ENCODE results near the gene MT1A. TPM values are rescaled to one million over a fixed set of nuclear protein-coding genes. Genes with fewer than 3 reads are reported as not detected.

Gene MT1A
- polyA plus RNA-seq, 1 donor from 2014 or later, result not detected

GRCh38 chr16:56667581-56668571 lies 29.4 kb downstream of the MT1A start, which contains the start of gene MT1G:
Gene MT1G, minus strand, starts transcription at chr16:56668065. Its CDS starts 72 bp downstream, at chr16:56667993.
- no peaks in the 10 kb centered on the region for H3F3A ChIP-seq (ENCODE audit: insufficient read depth, low read length, poor library complexity, severe bottlenecking)
- H3K79me2 ChIP-seq (replicated peaks; ENCODE audit: insufficient read depth, low read length), result no peaks in the 10 kb centered on the region
- H3K36me3 ChIP-seq (ENCODE audit: insufficient read depth, low read length), result no peaks in the 10 kb centered on the region
- no peaks in the 10 kb centered on the region for H3K9me3 ChIP-seq (ENCODE audit: low read length)
- no peak within 1 kb of the TSS for H3K27ac ChIP-seq (ENCODE audit: low read length)
- peaks cover 99% of the 10 kb centered on the region for H3K27me3 ChIP-seq (ENCODE audit: insufficient read depth, low read depth, low read length)
- H3K9me2 ChIP-seq (ENCODE audit: insufficient read depth, low read length), result no peaks in the 10 kb centered on the region
- H3K9ac ChIP-seq (ENCODE audit: low read length), result no peak within 1 kb of the TSS
- H4K20me1 ChIP-seq (ENCODE audit: insufficient read depth), result no peaks in the 10 kb centered on the region
- H3K4me3 ChIP-seq (ENCODE audit: low read length), result peak within 1 kb of the TSS; percentile 46
- no peak within 1 kb of the TSS for H3K4me2 ChIP-seq (ENCODE audit: low read length)
- no peak within 1 kb of the TSS for H2AFZ ChIP-seq (ENCODE audit: low read depth, low read length)
- no peak for TF ChIP-seq TAF1 (IDR thresholded peaks at IDR 0.05; ENCODE audit: low read depth)
- no peak for TF ChIP-seq MXI1 (conservative IDR thresholded peaks at IDR 0.05; ENCODE audit: poor library complexity, severe bottlenecking)
- no peak for TF ChIP-seq EP300 (conservative IDR thresholded peaks at IDR 0.05; ENCODE audit: poor library complexity, severe bottlenecking)

GRCh38 chr16:56669005-56669839 lies 30.8 kb downstream of the MT1A start, which contains the start of gene MT1H:
Gene MT1H, plus strand, starts transcription at chr16:56669814. Its CDS starts 71 bp downstream, at chr16:56669885.
- H3K27ac ChIP-seq (ENCODE audit: low read length), result no peak within 1 kb of the TSS
- no peak within 1 kb of the TSS for H3K9ac ChIP-seq (ENCODE audit: low read length)
- no peak within 1 kb of the TSS for H2AFZ ChIP-seq (ENCODE audit: low read depth, low read length)
- H3K9me3 ChIP-seq (ENCODE audit: low read length), result no peaks in the 10 kb centered on the region
- TF ChIP-seq EZH2 (IDR thresholded peaks at IDR 0.05; ENCODE audit: borderline replicate concordance, insufficient read depth, low read length, poor library complexity, severe bottlenecking), result peak; percentile 58
- TF ChIP-seq SMC3 (conservative IDR thresholded peaks at IDR 0.05; ENCODE audit: poor library complexity), result no peak
- TF ChIP-seq MXI1 (conservative IDR thresholded peaks at IDR 0.05; ENCODE audit: poor library complexity, severe bottlenecking), result no peak
- no peak for TF ChIP-seq RAD21 (conservative IDR thresholded peaks at IDR 0.05)
- no peak for TF ChIP-seq POLR2AphosphoS5 (IDR thresholded peaks at IDR 0.05)
- TF ChIP-seq REST (IDR thresholded peaks at IDR 0.05; ENCODE audit: borderline replicate concordance), result no peak
- H3K79me2 ChIP-seq (replicated peaks; ENCODE audit: insufficient read depth, low read length), result no peaks in the 10 kb centered on the region
- no peaks in the 10 kb centered on the region for H3F3A ChIP-seq (ENCODE audit: insufficient read depth, low read length, poor library complexity, severe bottlenecking)
- H3K9me2 ChIP-seq (ENCODE audit: insufficient read depth, low read length), result no peaks in the 10 kb centered on the region
- H3K27me3 ChIP-seq (ENCODE audit: insufficient read depth, low read depth, low read length), result peaks cover 99% of the 10 kb centered on the region
- no peak within 1 kb of the TSS for H3K4me2 ChIP-seq (ENCODE audit: low read length)
- H3K4me3 ChIP-seq (ENCODE audit: low read length), result no peak within 1 kb of the TSS
- H3K36me3 ChIP-seq (ENCODE audit: insufficient read depth, low read length), result no peaks in the 10 kb centered on the region
- no peaks in the 10 kb centered on the region for H4K20me1 ChIP-seq (ENCODE audit: insufficient read depth)
